PC-3 (cell line): ENCODE measurements around the gene RNF208.

Source experiments
- CTCF ChIP-seq: fragments of 300-600 bp; sonication (generic); conservative IDR thresholded peaks from 2 replicates; pipeline ENCODE4 v1.5.1; 2017; ENCODE audit warnings: antibody characterized with exemption, low read depth, mild to moderate bottlenecking, low read length
- EZH2 ChIP-seq: fragments of 300-600 bp; sonication (generic); IDR thresholded peaks from one replicate; pipeline ENCODE4 v1.6.1; 2017; ENCODE audit warnings: antibody characterized with exemption, mild to moderate bottlenecking, low read length; ENCODE audit not compliant: unreplicated experiment

DNA sequence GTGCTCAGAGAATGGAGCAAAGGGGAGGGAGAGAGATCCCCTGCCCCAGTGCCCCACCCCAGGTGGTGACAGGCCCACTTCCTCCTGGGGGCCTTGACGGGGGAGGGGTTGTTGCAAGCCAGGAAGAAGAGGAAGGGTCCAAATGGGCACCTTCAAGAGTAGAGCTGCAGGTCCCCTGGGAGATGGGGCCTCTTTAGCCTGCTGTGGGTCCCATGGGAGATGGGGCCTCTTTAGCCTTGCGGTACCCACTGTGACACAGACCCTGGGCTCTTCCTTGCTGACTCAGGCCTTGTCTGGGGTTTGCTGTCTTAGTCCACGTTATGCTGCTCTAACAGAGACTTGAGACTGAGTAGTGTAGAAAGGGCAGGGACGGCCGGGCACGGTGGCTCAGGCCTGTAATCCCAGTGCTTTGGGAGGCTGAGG is 45.9 kb upstream of the RNF208 start:
- TF ChIP-seq EZH2 (no peak), CTCF (no peak)
